ENCODE results near the gene CFAP43.

DNA sequence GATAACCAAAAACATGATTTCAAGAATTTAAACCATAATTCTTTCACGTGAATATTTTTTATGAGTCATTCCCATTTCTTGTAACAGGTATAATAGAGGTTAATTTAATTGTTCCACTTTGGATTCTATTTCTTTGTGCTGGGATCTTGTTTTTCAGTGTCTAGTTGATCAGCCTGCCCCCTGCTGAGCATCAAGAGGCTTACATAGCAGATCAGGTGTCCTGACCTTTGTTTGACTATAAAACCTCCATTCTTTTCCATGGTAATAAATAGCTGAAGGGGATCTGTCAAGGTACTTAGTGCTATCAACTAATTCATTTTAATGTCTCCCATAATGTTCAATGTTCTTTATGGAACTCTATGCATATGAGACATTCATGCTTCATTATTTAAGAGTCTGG, 151.4 kb downstream of the CFAP43 start:
- TF ChIP-seq CTCF (conservative IDR thresholded peaks at IDR 0.05 in 1 of 2, IDR thresholded peaks at IDR 0.05 in 1 of 2; ENCODE audit: low read depth in 1 of 2, low read length in 2 of 2) (peak; percentile 30 to 33), EZH2 (IDR thresholded peaks at IDR 0.05; ENCODE audit: low read length, missing control alignments) (no peak)

Measured in fibroblast of lung (primary cell).